K562 (cell line): ENCODE results near the gene HMGB2. TPM values are rescaled to one million over a fixed set of nuclear protein-coding genes. Genes with fewer than 3 reads are reported as not detected.

ENCODE experiments used
- ATF7 ChIP-seq: fragments of 450-650 bp; IDR thresholded peaks from 2 replicates; pipeline ENCODE4 v1.7.1; 2014; ENCODE audit warnings: mild to moderate bottlenecking, moderate library complexity
- CBFB ChIP-seq: sonication (generic); formaldehyde crosslinking; IDR thresholded peaks from 2 replicates; pipeline ENCODE4 v1.4.0; 2020; ENCODE audit warnings: mild to moderate bottlenecking, missing genetic modification reagents
- CCAR2 ChIP-seq: fragments of 200-400 bp; formaldehyde crosslinking; IDR thresholded peaks from 2 replicates; pipeline ENCODE4 v1.6.1; 2017; ENCODE audit warnings: mild to moderate bottlenecking, low read depth, low read length
- CSDE1 ChIP-seq, 2 experiments: fragments of 450-650 bp; IDR thresholded peaks; 2 replicates each; pipeline ENCODE4 v1.6.1; 2016; ENCODE audit warnings: mild to moderate bottlenecking in 1 of 2
- HDGF ChIP-seq: fragments of 450-650 bp; IDR thresholded peaks from 2 replicates; pipeline ENCODE4 v1.6.1; 2016
- ILK ChIP-seq: fragments of 450-650 bp; IDR thresholded peaks from 2 replicates; pipeline ENCODE4 v1.6.1; 2016; ENCODE audit warnings: missing genetic modification characterization, low read depth, mild to moderate bottlenecking, missing compliant biosample characterization, moderate library complexity, borderline replicate concordance
- KDM1A ChIP-seq, 2 experiments: fragments of 450-650 bp; IDR thresholded peaks; 2 replicates each; pipeline ENCODE4 v1.6.1; 2016; ENCODE audit warnings: mild to moderate bottlenecking in 2 of 2
- KDM4B ChIP-seq, 2 experiments: fragments of 450-650 bp in 1 of 2; sonication (generic) in 1 of 2; IDR thresholded peaks; 2 replicates each; pipeline ENCODE4 v1.6.1; 2016 to 2017; ENCODE audit warnings: borderline replicate concordance in 2 of 2, antibody characterized with exemption in 1 of 2, low read depth in 1 of 2, mild to moderate bottlenecking in 1 of 2
- NCOA6 ChIP-seq: fragments of 450-650 bp; IDR thresholded peaks from 2 replicates; pipeline ENCODE4 v1.6.1; 2017; ENCODE audit warnings: mild to moderate bottlenecking
- NFE2 ChIP-seq: IDR thresholded peaks from 2 replicates; pipeline ENCODE4 v1.6.1; 2014; ENCODE audit warnings: antibody characterized with exemption, low read depth
- POU5F1 ChIP-seq: fragments of 150-350 bp; IDR thresholded peaks from 2 replicates; pipeline ENCODE4 v1.6.1; 2014; ENCODE audit warnings: borderline replicate concordance, low read length, low read depth, mild to moderate bottlenecking; ENCODE audit not compliant: partially characterized antibody
- SMARCB1 ChIP-seq: IDR thresholded peaks from 2 replicates; pipeline ENCODE4 v1.6.1; 2011; ENCODE audit warnings: improper control_type of control experiment, low read depth; ENCODE audit not compliant: insufficient read length
- TRIM28 ChIP-seq: fragments of 450-650 bp; IDR thresholded peaks from 2 replicates; pipeline ENCODE4 v1.6.1; 2017
- XRCC4 ChIP-seq: IDR thresholded peaks from one replicate; pipeline ENCODE4 v1.6.1; 2011; ENCODE audit not compliant: insufficient read depth, insufficient read length; ENCODE audit errors: extremely low read depth
- ZBTB1 ChIP-seq: sonication (generic); formaldehyde crosslinking; IDR thresholded peaks from 2 replicates; pipeline ENCODE4 v1.8.1; 2023; ENCODE audit warnings: missing genetic modification reagents, low read depth, mild to moderate bottlenecking, borderline replicate concordance
- ZNF124 ChIP-seq: sonication (generic); formaldehyde crosslinking; IDR thresholded peaks from 2 replicates; pipeline ENCODE4 v1.8.1; 2022; ENCODE audit warnings: missing genetic modification reagents
- ZNF184 ChIP-seq: sonication (generic); formaldehyde crosslinking; IDR thresholded peaks from 2 replicates; pipeline ENCODE4 v1.5.0; 2020; ENCODE audit warnings: missing genetic modification reagents
- ZNF717 ChIP-seq: fragments of 250-450 bp; sonication (Bioruptor Pico); IDR thresholded peaks from 2 replicates; pipeline ENCODE4 v1.5.0; 2021
- polyA plus RNA-seq, 8 experiments: library from polyadenylated mRNA; depleted of rRNA in 4 of 8; stranded (reverse) in 5 of 8; unstranded in 3 of 8; fragments of >200 nt; fragmentation: Nextera tagmentation in 2 of 8; fragmentation: Illumina TruSeq in 1 of 8; extraction: Ambion mirVana in 2 of 8; extraction: Trizol in 1 of 8; gene quantifications; 2 replicates each; pipeline versions ENCODE4 v1.2.1 to v1.2.3, GENCODE V29; 2011 to 2014; ENCODE audit warnings: inconsistent platforms in 1 of 8, missing spikeins in 1 of 8
- total RNA-seq, 7 experiments: library from RNA; depleted of rRNA in 6 of 7; stranded (reverse); fragments of >200 nt in 6 of 7; fragmentation: Illumina TruSeq in 2 of 7; extraction: Trizol in 2 of 7; gene quantifications; 2 replicates each; pipeline versions ENCODE4 v1.2.1 to v1.2.3, GENCODE V29; 2011 to 2021; ENCODE audit warnings: low replicate concordance in 1 of 7
- TF ChIP-seq, protein P1 (sequence below): sonication (generic); formaldehyde crosslinking; IDR thresholded peaks from 2 replicates; pipeline ENCODE4 v1.9.0; 2022; ENCODE audit warnings: mild to moderate bottlenecking, missing genetic modification reagents
- TF ChIP-seq, protein P2 (sequence below), 2 experiments: fragments of 150-350 bp in 1 of 2; IDR thresholded peaks; 2 replicates each; pipeline ENCODE4 v1.6.1; 2012 to 2016; ENCODE audit warnings: low read depth in 2 of 2, low read length in 2 of 2, mild to moderate bottlenecking in 1 of 2, moderate library complexity in 1 of 2
- TF ChIP-seq, protein P3 (sequence below): fragments of 250-450 bp; sonication (Bioruptor Pico); IDR thresholded peaks from 2 replicates; pipeline ENCODE4 v1.4.0; 2020; ENCODE audit warnings: mild to moderate bottlenecking, moderate library complexity, borderline replicate concordance

Gene HMGB2
- total and polyA plus RNA-seq, 9 of the 15 experiments (the other 6 are each of a cell fraction or from before 2014, with no cell fraction given): 309 to 822 (median 626) TPM

DNA sequence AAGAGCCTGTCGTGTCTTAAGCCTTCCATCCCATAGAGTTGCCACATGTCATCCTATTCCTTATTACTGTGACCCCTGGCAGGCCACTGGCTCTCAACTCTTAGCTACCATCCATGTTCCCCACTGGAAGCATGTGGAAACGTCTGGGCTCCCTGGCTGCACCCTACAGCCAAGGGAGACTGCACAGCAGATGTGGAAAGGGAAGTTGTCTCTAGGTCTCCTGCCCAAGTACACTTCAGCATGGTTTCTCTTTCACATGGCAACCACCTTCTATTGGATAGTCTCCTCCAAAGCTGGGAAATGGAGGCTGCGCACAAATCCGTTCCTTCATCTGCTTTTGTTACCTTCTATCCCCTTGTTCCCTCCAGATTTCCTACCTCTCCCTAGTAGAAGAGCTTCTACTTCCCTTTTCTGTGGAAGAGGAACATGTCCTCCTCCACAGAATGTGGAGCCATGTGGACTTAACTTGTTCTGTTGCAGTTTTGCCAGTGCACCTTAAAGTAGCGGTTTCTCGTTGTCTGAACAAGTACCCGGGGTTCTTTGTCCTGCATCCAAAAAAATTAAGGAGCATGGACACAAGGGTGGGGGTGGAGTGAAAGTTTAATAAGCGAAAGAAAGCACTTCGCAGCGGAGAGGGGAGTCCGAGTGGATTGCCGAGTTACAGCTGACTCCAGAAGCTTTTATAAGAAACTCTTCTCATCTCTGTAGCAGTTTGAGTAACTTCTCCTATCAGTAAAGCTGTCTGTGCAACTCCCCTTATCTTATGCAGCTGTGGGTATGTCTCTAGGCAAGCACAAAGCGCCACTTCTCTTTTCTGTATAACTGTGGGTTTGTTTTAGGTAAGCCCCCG is 52.5 kb downstream of the HMGB2 start (continued):
- TF ChIP-seq NFE2: no peak
- TF ChIP-seq, protein P1, sequence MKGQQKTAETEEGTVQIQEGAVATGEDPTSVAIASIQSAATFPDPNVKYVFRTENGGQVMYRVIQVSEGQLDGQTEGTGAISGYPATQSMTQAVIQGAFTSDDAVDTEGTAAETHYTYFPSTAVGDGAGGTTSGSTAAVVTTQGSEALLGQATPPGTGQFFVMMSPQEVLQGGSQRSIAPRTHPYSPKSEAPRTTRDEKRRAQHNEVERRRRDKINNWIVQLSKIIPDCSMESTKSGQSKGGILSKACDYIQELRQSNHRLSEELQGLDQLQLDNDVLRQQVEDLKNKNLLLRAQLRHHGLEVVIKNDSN: no peak
- TF ChIP-seq ZNF124 (CRISPR knock-in tag): no peak
- TF ChIP-seq POU5F1: no peak
- TF ChIP-seq CSDE1 (IDR thresholded peaks at IDR 0.05): no peak
- TF ChIP-seq CCAR2: no peak
- no peak for TF ChIP-seq CBFB (CRISPR knock-in tag)
- 0 out of 4 replicates have a peak, but pooled peaks of 1 of the 2 experiments have one; percentile 18 for TF ChIP-seq KDM1A (IDR thresholded peaks at IDR 0.05)
- no peak for TF ChIP-seq NCOA6
- TF ChIP-seq ZBTB1: no peak
- TF ChIP-seq, protein P2, sequence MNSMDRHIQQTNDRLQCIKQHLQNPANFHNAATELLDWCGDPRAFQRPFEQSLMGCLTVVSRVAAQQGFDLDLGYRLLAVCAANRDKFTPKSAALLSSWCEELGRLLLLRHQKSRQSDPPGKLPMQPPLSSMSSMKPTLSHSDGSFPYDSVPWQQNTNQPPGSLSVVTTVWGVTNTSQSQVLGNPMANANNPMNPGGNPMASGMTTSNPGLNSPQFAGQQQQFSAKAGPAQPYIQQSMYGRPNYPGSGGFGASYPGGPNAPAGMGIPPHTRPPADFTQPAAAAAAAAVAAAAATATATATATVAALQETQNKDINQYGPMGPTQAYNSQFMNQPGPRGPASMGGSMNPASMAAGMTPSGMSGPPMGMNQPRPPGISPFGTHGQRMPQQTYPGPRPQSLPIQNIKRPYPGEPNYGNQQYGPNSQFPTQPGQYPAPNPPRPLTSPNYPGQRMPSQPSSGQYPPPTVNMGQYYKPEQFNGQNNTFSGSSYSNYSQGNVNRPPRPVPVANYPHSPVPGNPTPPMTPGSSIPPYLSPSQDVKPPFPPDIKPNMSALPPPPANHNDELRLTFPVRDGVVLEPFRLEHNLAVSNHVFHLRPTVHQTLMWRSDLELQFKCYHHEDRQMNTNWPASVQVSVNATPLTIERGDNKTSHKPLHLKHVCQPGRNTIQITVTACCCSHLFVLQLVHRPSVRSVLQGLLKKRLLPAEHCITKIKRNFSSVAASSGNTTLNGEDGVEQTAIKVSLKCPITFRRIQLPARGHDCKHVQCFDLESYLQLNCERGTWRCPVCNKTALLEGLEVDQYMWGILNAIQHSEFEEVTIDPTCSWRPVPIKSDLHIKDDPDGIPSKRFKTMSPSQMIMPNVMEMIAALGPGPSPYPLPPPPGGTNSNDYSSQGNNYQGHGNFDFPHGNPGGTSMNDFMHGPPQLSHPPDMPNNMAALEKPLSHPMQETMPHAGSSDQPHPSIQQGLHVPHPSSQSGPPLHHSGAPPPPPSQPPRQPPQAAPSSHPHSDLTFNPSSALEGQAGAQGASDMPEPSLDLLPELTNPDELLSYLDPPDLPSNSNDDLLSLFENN (IDR thresholded peaks at IDR 0.05; ENCODE audit: low read depth in 2 of 2, low read length in 2 of 2): no peak
- TF ChIP-seq TRIM28: no peak
- TF ChIP-seq XRCC4: no peak
- TF ChIP-seq, protein P3, sequence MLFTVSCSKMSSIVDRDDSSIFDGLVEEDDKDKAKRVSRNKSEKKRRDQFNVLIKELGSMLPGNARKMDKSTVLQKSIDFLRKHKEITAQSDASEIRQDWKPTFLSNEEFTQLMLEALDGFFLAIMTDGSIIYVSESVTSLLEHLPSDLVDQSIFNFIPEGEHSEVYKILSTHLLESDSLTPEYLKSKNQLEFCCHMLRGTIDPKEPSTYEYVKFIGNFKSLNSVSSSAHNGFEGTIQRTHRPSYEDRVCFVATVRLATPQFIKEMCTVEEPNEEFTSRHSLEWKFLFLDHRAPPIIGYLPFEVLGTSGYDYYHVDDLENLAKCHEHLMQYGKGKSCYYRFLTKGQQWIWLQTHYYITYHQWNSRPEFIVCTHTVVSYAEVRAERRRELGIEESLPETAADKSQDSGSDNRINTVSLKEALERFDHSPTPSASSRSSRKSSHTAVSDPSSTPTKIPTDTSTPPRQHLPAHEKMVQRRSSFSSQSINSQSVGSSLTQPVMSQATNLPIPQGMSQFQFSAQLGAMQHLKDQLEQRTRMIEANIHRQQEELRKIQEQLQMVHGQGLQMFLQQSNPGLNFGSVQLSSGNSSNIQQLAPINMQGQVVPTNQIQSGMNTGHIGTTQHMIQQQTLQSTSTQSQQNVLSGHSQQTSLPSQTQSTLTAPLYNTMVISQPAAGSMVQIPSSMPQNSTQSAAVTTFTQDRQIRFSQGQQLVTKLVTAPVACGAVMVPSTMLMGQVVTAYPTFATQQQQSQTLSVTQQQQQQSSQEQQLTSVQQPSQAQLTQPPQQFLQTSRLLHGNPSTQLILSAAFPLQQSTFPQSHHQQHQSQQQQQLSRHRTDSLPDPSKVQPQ (CRISPR knock-in tag): no peak
- no peak for TF ChIP-seq ILK (tag)
- no peak for TF ChIP-seq ZNF717 (CRISPR knock-in tag)
- 0 out of 2 replicates have a peak, but pooled peaks have one; percentile 33 for TF ChIP-seq ATF7
- no peak for TF ChIP-seq SMARCB1
- TF ChIP-seq KDM4B (IDR thresholded peaks at IDR 0.05; ENCODE audit: borderline replicate concordance in 2 of 2, low read depth in 1 of 2): no peak
- TF ChIP-seq ZNF184 (CRISPR knock-in tag): no peak
- no peak for TF ChIP-seq HDGF
